HepG2 (cell line): Measurements from ENCODE around the gene SLC39A10. TPM values are rescaled to one million over a fixed set of nuclear protein-coding genes. Genes with fewer than 3 reads are reported as not detected.

Experiments
- AFF4 ChIP-seq: sonication (generic); formaldehyde crosslinking; IDR thresholded peaks from 2 replicates; pipeline ENCODE4 v1.4.0; 2020; ENCODE audit warnings: missing genetic modification reagents
- HHEX ChIP-seq: IDR thresholded peaks from 2 replicates; pipeline ENCODE4 v1.6.1; 2016; ENCODE audit warnings: control low read depth
- KDM5B ChIP-seq: sonication (generic); formaldehyde crosslinking; IDR thresholded peaks from 2 replicates; pipeline ENCODE4 v1.4.0; 2020; ENCODE audit warnings: missing genetic modification reagents, mild to moderate bottlenecking, borderline replicate concordance
- MED13 ChIP-seq: sonication (generic); formaldehyde crosslinking; IDR thresholded peaks from 2 replicates; pipeline ENCODE4 v1.5.0; 2020; ENCODE audit warnings: missing genetic modification reagents
- RARA ChIP-seq: IDR thresholded peaks from 2 replicates; pipeline ENCODE4 v1.6.1; 2016; ENCODE audit warnings: missing genetic modification reagents, missing compliant biosample characterization
- RFX5 ChIP-seq: IDR thresholded peaks from 2 replicates; pipeline ENCODE4 v1.6.1; 2011; ENCODE audit warnings: low read depth, low read length, improper control_type of control experiment
- SALL2 ChIP-seq: sonication (generic); formaldehyde crosslinking; IDR thresholded peaks from 2 replicates; pipeline ENCODE4 v1.8.1; 2023; ENCODE audit warnings: mild to moderate bottlenecking, missing genetic modification reagents, inconsistent platforms
- SMAD1 ChIP-seq: sonication (generic); formaldehyde crosslinking; IDR thresholded peaks from 2 replicates; pipeline ENCODE4 v1.4.0; 2020; ENCODE audit warnings: missing genetic modification reagents, low read depth, mild to moderate bottlenecking, borderline replicate concordance
- SNAI1 ChIP-seq: sonication (generic); formaldehyde crosslinking; IDR thresholded peaks from 2 replicates; pipeline ENCODE4 v1.5.0; 2020; ENCODE audit warnings: mild to moderate bottlenecking, missing genetic modification reagents, borderline replicate concordance
- SSRP1 ChIP-seq: IDR thresholded peaks from 2 replicates; pipeline ENCODE4 v1.6.1; 2016; ENCODE audit warnings: control low read depth
- YY1 ChIP-seq: IDR thresholded peaks from 2 replicates; pipeline ENCODE4 v1.6.1; 2011; ENCODE audit warnings: low read length, low read depth, moderate library complexity, mild to moderate bottlenecking; ENCODE audit not compliant: insufficient read depth, insufficient replicate concordance
- ZBTB40 ChIP-seq, 2 experiments: fragments of 450-650 bp in 1 of 2; sonication (generic) in 1 of 2; formaldehyde crosslinking in 1 of 2; IDR thresholded peaks; 2 replicates each; pipeline versions ENCODE4 v1.6.1 to v1.8.0; 2016 to 2022; ENCODE audit warnings: antibody characterized with exemption in 1 of 2, mild to moderate bottlenecking in 1 of 2, missing genetic modification reagents in 1 of 2
- ZNF160 ChIP-seq: sonication (generic); formaldehyde crosslinking; IDR thresholded peaks from 2 replicates; pipeline ENCODE4 v1.8.0; 2022; ENCODE audit warnings: mild to moderate bottlenecking, inconsistent platforms, missing genetic modification reagents
- ZNF224 ChIP-seq: sonication (generic); formaldehyde crosslinking; IDR thresholded peaks from 2 replicates; pipeline ENCODE4 v1.5.0; 2020; ENCODE audit warnings: mild to moderate bottlenecking, missing genetic modification reagents
- ZNF230 ChIP-seq: sonication (generic); formaldehyde crosslinking; IDR thresholded peaks from 2 replicates; pipeline ENCODE4 v1.4.0; 2020; ENCODE audit warnings: mild to moderate bottlenecking, missing genetic modification reagents
- ZNF644 ChIP-seq: IDR thresholded peaks from 2 replicates; pipeline ENCODE4 v1.6.1; 2016; ENCODE audit warnings: low read depth
- polyA plus RNA-seq, 8 experiments: library from polyadenylated mRNA; depleted of rRNA in 3 of 8; stranded (reverse) in 7 of 8; unstranded in 1 of 8; fragments of >200 nt; fragmentation: Illumina TruSeq in 4 of 8; extraction: Trizol in 4 of 8; gene quantifications; 2 replicates each; pipeline versions ENCODE4 v1.2.1 to v1.2.3, GENCODE V29; 2011 to 2016; ENCODE audit warnings: low read depth in 4 of 8, missing spikeins in 1 of 8, mixed read lengths in 1 of 8; ENCODE audit not compliant: insufficient read depth in 1 of 8
- total RNA-seq, 5 experiments: library from RNA; depleted of rRNA; stranded (reverse); fragments of >200 nt; fragmentation: Illumina TruSeq; extraction: Trizol; gene quantifications; 2 replicates each; pipeline ENCODE4 v1.2.3, GENCODE V29; 2016; ENCODE audit warnings: low read depth in 1 of 5

The SLC39A10 gene
- total and polyA plus RNA-seq, 2 of the 13 experiments (the other 11 are each of a cell fraction or from before 2014, with no cell fraction given): 13.2 to 21.0 TPM

- 0 out of 2 replicates have a peak, but pooled peaks have one; percentile 30 for TF ChIP-seq SSRP1 (CRISPR knock-in tag)
- TF ChIP-seq SALL2 (CRISPR knock-in tag): no peak
- 0 out of 2 replicates have a peak, but pooled peaks have one; percentile 12 for TF ChIP-seq SMAD1 (CRISPR knock-in tag)
- TF ChIP-seq RFX5: peak; percentile 94
- TF ChIP-seq ZNF644 (CRISPR knock-in tag): peak; percentile 82
- TF ChIP-seq KDM5B (CRISPR knock-in tag): no peak
- TF ChIP-seq ZNF224: 0 out of 2 replicates have a peak, but pooled peaks have one; percentile 52
- 0 out of 2 replicates have a peak, but pooled peaks have one; percentile 18 for TF ChIP-seq ZNF160 (CRISPR knock-in tag)
- no peak for TF ChIP-seq ZBTB40 (IDR thresholded peaks at IDR 0.05)
- TF ChIP-seq ZBTB40 (CRISPR knock-in tag; IDR thresholded peaks at IDR 0.05): 0 out of 2 replicates have a peak, but pooled peaks have one; percentile 50
- TF ChIP-seq SNAI1 (CRISPR knock-in tag): 0 out of 2 replicates have a peak, but pooled peaks have one; percentile 0
- TF ChIP-seq YY1: peak; percentile 47
- 0 out of 2 replicates have a peak, but pooled peaks have one; percentile 25 for TF ChIP-seq HHEX (CRISPR knock-in tag)
- TF ChIP-seq AFF4 (CRISPR knock-in tag): no peak
- TF ChIP-seq ZNF230: 0 out of 2 replicates have a peak, but pooled peaks have one; percentile 33
- 0 out of 2 replicates have a peak, but pooled peaks have one; percentile 6 for TF ChIP-seq RARA (CRISPR knock-in tag)
- no peak for TF ChIP-seq MED13 (CRISPR knock-in tag)
Measured at GRCh38 chr2:195656161-195656858, 716 bp upstream of the SLC39A10 start (continued).
